ENCODE results near the gene SLCO3A1.

DNA sequence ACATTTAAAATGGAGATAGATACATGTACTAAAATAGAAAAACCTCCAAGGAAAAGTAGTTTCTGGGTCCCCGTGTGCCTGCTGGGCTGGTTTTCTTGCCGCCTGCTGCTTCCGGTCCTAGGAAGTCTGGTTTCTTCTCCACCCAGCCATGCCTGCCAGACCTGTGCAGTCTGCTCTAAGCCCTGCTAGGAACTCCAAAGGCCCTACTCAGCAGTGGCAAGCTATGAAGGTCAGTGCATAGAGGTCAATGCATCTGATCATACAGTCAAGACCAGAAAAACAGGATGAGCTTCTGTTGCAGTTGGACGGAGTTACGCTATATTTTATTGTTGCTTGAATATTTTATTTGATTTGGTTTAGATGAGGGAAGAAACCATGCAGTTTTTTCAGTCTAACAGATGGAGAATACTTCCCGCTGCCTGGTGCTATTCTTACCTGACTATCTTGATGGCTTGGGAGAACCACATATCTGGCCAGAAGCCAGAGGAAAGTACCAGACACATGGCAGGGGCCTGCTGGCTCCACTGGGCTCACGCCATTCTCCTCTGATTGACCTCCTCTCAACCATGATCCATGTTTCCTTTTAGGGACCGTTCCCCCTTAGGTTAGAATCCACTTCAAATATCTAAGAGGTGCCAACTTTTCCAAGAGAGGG is 313.4 kb downstream of the SLCO3A1 start:
- TF ChIP-seq, protein P1, sequence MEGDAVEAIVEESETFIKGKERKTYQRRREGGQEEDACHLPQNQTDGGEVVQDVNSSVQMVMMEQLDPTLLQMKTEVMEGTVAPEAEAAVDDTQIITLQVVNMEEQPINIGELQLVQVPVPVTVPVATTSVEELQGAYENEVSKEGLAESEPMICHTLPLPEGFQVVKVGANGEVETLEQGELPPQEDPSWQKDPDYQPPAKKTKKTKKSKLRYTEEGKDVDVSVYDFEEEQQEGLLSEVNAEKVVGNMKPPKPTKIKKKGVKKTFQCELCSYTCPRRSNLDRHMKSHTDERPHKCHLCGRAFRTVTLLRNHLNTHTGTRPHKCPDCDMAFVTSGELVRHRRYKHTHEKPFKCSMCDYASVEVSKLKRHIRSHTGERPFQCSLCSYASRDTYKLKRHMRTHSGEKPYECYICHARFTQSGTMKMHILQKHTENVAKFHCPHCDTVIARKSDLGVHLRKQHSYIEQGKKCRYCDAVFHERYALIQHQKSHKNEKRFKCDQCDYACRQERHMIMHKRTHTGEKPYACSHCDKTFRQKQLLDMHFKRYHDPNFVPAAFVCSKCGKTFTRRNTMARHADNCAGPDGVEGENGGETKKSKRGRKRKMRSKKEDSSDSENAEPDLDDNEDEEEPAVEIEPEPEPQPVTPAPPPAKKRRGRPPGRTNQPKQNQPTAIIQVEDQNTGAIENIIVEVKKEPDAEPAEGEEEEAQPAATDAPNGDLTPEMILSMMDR (IDR thresholded peaks at IDR 0.05; ENCODE audit: insufficient read depth, low read length): no peak
- TF ChIP-seq, protein P2, sequence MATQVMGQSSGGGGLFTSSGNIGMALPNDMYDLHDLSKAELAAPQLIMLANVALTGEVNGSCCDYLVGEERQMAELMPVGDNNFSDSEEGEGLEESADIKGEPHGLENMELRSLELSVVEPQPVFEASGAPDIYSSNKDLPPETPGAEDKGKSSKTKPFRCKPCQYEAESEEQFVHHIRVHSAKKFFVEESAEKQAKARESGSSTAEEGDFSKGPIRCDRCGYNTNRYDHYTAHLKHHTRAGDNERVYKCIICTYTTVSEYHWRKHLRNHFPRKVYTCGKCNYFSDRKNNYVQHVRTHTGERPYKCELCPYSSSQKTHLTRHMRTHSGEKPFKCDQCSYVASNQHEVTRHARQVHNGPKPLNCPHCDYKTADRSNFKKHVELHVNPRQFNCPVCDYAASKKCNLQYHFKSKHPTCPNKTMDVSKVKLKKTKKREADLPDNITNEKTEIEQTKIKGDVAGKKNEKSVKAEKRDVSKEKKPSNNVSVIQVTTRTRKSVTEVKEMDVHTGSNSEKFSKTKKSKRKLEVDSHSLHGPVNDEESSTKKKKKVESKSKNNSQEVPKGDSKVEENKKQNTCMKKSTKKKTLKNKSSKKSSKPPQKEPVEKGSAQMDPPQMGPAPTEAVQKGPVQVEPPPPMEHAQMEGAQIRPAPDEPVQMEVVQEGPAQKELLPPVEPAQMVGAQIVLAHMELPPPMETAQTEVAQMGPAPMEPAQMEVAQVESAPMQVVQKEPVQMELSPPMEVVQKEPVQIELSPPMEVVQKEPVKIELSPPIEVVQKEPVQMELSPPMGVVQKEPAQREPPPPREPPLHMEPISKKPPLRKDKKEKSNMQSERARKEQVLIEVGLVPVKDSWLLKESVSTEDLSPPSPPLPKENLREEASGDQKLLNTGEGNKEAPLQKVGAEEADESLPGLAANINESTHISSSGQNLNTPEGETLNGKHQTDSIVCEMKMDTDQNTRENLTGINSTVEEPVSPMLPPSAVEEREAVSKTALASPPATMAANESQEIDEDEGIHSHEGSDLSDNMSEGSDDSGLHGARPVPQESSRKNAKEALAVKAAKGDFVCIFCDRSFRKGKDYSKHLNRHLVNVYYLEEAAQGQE (IDR thresholded peaks at IDR 0.05; ENCODE audit: insufficient replicate concordance, low read depth): no peak
- TF ChIP-seq POLR2AphosphoS5 (IDR thresholded peaks at IDR 0.05; ENCODE audit: low read depth): no peak
- TF ChIP-seq SPI1 (IDR thresholded peaks at IDR 0.05; ENCODE audit: borderline replicate concordance, low read depth): no peak
- TF ChIP-seq GABPA (IDR thresholded peaks at IDR 0.05; ENCODE audit: low read depth): no peak

All from HL-60 (cell line).